Skin of body (tissue), 2 donors: ENCODE data around the gene DMD. TPM values are rescaled to one million over a fixed set of nuclear protein-coding genes. Genes with fewer than 3 reads are reported as not detected.

Experiments
- DNase-seq: peaks from one replicate; lab custom pipeline; 2025; lab: John Stamatoyannopoulos, UW
- total RNA-seq: library from RNA; depleted of rRNA; stranded (reverse); fragments of >200 nt; gene quantifications from one replicate; pipeline ENCODE4 v1.2.3, GENCODE V29; 2014

The DMD gene
- total RNA-seq, 1 donor from 2014 or later = 87.0 TPM

- DNase-seq = no peak
These were observed 1959.2 kb downstream of the DMD start for GRCh38 chrX:31252133-31252532.

GRCh38 chrX:31251336-31251735 is 1960.0 kb downstream of the DMD start:
- no peak for DNase-seq

DNA sequence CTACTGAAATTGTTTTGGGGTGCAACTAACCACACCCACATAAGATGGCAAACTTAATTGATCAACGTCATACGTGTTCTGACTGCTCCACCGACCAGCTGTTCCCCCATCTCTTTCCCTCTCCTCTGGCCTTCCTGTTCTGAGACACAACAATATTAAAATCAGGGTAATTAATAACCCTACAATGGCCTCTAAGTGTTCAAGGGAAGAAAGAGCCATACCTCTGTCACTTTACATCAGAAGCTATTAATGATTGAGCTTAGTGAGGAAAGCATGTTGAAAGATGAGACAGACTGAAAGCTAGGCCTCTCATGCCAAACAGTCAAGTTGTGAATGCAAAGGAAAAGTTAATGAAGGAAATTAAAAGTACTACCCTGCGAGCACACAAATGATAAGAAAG is 1965.6 kb downstream of the DMD start:
- no peak for DNase-seq

GRCh38 chrX:31243804-31244203 is 1967.5 kb downstream of the DMD start:
- no peak for DNase-seq

DNA sequence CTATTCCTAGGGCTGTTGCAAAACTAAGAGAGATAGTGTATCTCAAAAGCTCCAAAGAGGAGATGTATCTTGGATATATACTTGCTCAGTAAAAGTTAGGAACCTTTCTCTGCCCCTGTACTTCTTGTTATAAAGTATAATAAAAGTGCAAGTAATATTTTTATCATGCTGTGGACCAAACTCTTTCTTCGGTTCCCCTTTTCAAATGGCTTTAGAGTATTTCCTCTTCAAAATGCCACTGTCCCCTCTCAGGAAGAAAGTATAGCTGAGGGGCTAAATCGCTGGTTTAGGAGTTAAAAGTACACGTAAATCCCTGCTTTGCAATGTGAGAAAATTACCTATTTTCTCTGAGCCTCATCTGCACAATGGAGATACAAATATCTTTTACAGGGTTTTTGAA is 1970.4 kb downstream of the DMD start:
- DNase-seq = no peak

DNA sequence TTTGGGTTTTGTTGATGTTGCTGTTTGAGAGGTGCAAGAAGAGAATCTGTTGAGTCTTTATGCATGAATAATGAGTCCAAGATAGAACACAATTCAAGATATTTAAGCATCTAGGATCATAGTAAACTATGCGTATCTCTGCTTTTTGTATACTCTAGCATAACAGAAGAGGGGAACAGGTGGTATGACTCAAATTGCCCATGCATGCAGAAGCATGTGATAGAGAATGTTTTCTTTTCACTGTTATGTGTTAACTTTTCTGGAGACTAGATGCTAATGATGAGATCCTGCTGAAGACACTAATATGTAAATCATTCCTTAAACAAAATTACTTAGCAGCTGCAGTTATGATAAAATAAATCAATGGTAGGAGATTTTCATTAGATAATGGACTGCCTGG is 1974.2 kb downstream of the DMD start:
- DNase-seq = no peak

DNA sequence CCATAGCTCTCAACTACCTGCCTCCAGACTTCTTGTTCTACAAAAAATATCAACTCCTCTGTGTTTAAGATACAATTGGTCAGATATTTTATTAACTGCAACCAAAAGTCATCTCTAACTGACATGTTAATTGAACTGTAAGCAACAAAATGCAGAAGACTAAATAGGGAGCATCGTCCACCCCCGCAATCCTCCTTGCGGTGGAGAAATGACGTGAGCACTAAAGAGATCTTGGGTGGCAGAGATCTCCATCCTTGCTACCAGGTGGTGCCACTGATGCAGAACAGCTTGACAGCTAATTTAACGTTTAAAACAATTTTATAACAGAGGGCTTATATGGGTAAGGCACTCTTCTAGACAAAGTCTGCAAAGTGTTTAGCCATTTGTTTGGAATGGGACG is 1975.1 kb downstream of the DMD start:
- DNase-seq = no peak

GRCh38 chrX:31233941-31234496 is 1977.3 kb downstream of the DMD start:
- no peak for DNase-seq

DNA sequence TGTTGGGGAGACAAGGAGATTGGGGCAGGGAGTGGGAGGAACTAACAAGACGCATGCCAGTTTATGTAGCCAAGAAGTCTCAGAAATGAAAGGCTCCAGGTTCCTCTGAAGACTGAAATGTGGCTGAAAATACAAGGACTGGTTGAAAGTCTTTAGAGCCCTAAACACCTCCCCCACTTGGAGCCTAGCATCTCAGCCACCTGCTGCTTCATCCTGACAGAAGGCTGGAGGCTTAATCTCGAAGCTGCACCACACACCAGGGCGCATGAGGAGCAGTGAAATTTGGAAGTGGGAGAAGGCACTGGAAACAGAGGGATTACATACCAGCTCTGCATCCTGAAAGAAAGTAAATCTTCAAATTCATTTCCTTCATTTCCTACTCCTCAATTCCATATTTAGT is 1978.8 kb downstream of the DMD start:
- DNase-seq = no peak

GRCh38 chrX:31228909-31229308 is 1982.4 kb downstream of the DMD start:
- peak; percentile 33 for DNase-seq

- peak; percentile 95 for DNase-seq
These were observed 1982.9 kb downstream of the DMD start for GRCh38 chrX:31228415-31228832.

- DNase-seq = no peak
These were observed 1984.1 kb downstream of the DMD start for GRCh38 chrX:31227250-31227649.

GRCh38 chrX:31225819-31226218 is 1985.5 kb downstream of the DMD start:
- DNase-seq = no peak

- DNase-seq = no peak
These were observed 1986.9 kb downstream of the DMD start for GRCh38 chrX:31224381-31225012.

GRCh38 chrX:31223817-31224216 is 1987.5 kb downstream of the DMD start:
- DNase-seq = no peak

GRCh38 chrX:31222946-31223345 is 1988.4 kb downstream of the DMD start:
- DNase-seq = no peak

DNA sequence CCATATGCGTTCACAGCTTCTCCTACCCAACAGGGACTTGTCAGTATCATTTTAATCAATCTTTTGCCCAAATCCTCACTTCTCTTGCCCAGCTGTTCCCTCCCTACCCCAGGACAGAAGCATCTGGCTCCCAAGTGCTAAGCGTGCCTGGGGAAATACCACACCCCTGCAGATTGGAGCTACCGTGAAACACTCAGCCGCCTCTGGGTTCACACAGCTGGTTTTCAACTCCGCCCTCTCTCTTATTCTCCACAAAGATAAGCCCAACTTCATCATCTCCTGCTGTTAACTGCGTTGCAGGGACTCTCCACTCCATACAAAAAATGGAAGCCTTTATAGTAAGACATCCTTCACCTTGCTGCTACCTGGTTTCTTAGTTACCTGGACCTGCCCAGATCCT is 1992.2 kb downstream of the DMD start:
- no peak for DNase-seq

DNA sequence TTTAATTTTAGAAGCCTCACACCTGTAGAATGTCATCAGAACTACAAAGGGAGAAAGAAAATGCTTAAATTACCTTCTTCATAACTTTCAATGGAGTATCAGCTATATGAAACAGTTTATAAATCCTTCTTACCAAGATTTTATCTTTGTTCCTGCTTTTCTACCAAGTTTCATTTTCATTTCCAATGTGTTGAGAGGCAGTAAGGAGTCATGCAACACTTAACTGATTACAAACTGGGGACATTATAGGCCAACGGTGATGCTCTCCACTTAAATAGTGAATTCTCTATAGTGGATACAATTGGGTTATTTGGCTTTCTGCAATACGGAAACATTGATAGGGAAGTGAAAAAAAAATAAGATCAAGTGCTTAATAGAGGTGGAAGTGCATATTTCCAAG is 1994.3 kb downstream of the DMD start:
- no peak for DNase-seq

DNA sequence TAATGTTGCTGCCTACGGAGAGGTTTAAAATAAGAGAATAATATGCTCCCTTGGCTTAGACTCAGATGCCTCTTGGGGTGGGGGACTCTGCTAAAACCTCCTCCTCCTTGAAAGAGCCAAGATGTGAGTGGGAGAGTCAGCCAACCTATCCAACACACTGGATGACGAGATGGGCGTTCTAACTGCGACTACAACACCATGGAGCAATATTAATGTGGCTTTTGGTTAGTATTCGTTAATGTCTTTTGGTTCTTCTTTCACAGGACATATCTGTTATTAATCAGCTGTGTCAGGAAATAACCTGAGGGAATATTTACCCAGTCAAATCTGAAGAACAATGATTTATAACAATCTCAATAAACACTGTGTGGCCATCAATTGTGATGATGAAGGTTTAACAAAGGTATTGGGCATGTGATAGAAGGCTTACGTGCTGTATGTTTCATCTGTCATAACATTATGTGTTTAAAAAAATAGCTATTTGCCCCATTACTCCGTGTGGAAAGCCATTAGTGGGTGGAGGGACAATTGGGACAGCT is 1996.0 kb downstream of the DMD start:
- DNase-seq = no peak

GRCh38 chrX:31213941-31214340 is 1997.4 kb downstream of the DMD start:
- no peak for DNase-seq

DNA sequence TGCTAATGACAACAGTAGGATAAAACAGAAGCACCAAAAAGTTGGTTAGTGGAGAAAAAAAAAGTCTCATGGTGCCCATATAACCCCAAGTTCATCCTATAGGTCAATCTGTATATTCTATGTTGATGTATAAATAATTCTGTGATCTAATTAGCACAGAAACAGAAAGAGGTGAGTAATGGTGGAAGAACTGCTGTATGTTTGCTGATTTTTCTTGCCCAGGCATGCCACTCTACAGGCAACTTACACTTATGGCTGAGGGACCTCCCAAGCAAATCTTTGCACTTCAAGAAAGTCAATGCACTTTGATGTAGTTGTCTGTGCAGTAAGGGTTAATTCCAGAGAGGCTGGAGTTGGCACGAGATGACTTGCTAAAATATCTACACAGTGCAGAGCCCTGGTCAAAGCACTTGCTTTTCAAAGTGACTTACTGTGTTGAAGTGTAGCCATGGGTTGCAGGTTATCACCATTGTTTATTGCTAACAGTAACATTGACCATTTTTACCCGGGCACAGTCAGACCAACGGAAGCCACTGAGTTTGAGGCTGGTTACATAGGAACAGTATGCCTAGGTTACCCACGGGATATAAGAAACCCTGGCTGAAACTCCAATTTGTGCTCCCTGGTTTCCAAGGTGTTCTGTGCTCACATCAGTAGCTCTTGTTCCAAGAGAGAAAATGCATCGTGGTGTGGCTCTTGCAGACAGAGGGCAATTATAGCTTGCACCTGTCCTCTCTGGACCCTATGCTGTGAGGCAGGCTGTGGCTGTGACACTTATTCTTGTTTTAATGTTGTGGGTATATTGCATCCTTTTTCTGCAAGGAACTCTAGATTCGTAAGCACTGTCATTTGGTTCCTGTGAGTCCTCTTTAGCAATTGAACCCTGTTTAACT is 1998.2 kb downstream of the DMD start:
- DNase-seq = no peak

- DNase-seq = no peak
These were observed 2002.2 kb downstream of the DMD start for GRCh38 chrX:31209005-31209628.
